ENCODE data around the gene BPHL.
"Not testable (repeated sequence)": the region's sequence is repeated elsewhere in the genome, so short reads cannot be mapped to it uniquely, and the experiment has no call there.

BPHL gene

GRCh38 chr6:3124667-3125066 is 6.2 kb downstream of the BPHL start:
- no peak for DNase-seq

- no peak for DNase-seq
Observed at GRCh38 chr6:3125815-3126214, 7.3 kb downstream of the BPHL start.

GRCh38 chr6:3128356-3129108 is 10.0 kb downstream of the BPHL start:
- no peak for DNase-seq

- no peak for DNase-seq
Observed at GRCh38 chr6:3131695-3132094, 13.2 kb downstream of the BPHL start.

GRCh38 chr6:3133515-3133914 is 15.0 kb downstream of the BPHL start:
- DNase-seq: no peak

- no peak for DNase-seq
Observed at GRCh38 chr6:3135668-3136291, 17.3 kb downstream of the BPHL start.

- no peak for DNase-seq
Observed at GRCh38 chr6:3136292-3137011, 17.9 kb downstream of the BPHL start.

- no peak for DNase-seq
Observed at GRCh38 chr6:3137057-3137777, 18.7 kb downstream of the BPHL start.

DNA sequence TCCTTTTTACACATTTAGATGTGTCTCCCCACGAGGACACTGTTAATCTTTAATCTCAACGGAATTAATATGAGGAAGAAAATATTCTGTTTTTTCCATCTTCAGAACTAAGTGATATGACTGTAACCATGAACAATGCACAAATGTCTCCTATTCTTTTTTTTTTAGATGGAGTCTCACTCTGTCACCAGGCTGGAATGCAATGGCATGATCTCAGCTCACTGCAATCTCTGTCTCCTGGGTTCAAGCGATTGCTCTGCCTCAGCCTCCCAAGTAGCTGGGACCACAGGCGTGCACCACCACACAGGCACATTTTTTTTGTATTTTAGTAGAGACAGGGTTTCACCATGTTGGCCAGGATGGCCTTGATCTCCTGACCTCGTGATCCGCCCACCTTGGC is 19.4 kb downstream of the BPHL start:
- not testable (repeated sequence) for DNase-seq

GRCh38 chr6:3138341-3138740 is 19.8 kb downstream of the BPHL start:
- no peak for DNase-seq

DNA sequence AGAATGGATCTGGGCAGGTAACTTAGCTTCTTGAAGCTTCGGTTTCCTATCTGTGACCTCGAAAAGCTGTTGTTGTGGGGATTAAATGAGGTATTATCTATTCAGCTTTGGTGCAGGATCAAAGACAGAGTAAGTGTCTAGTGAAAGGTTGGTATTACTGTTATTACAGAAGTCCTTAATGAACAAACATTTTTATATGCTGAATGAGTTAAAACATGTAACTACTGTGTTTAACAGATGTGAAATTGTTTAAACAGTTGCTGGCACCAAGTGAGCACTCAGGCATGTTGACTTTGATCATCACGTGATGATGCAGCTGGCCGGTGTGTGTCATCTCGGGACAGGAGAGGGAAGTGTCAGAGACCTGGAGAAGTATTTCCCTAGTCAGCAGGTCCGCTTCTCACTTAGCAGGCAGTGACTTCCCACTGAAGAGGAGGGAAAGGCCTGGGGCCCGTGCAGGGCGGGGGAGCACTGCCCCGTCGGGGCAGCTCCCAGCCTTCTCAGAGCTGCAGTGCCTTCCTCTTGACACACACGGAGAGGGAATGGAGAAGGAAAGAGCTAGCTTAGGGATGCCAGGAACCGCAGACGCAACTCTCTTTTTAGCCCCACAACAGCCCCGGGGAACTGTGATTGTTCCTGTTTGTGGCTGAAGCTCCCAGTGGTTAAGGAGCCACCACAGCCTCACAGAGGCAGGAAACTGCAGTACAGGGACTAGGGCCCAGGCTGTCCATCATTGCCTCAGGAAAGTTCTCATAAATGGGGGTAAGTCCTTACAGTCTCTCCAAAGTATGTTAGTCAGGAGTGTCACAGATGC is 20.8 kb downstream of the BPHL start:
- DNase-seq: no peak

DNA sequence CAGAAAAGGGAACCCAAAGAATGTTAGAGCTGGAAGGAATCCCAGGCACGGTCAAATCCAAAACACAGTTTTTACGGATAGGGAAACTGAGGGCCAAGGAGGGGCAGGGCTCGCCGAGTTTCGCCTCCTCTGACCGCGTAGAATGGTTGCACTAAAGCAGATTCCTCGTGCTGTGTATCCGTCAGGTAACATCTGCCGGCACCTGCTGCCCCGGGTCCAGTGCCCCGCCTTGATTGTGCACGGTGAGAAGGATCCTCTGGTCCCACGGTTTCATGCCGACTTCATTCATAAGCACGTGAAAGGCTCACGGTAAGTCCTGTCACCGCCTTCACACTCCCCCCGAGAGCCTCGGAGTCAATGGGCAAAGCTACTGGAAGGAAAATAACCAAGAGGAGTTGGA is 21.7 kb downstream of the BPHL start:
- no peak for DNase-seq

DNA sequence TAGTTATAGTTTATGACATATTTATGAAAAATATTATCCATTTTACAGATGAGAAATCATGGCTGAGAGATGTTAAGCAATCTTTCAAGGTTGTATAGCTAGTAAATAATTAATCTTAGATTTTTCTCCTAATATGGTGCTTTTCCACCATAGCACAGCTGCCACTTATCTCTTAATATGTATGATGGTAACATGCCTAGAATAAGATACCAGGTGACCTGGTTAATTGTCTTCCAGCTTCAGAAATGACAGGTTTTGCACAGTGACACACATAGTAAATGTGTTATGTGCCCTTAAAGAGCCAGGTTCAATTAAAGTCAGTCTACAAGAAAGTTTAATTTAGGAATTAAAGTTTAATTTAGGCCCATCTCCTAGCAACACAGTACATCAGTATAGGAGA is 24.0 kb downstream of the BPHL start:
- DNase-seq: no peak

DNA sequence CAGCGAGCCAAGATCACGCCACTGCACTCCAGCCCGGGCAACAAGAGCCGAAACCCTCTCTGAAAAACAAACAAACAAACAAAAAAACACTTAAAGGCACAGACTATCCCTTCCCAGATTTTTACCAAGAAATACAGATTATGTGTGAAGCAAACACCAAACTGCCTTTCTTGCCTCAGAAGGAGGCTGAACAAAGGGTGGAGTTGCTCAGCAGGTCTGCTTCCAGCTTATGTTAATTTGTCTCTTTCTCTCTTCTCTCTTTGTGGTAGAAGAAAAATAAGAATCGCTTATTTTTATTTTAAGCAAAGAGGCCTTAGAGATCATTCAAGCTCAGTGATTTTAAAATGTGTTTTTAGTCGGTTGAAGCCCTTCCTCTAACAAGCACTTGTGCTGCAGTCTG is 24.6 kb downstream of the BPHL start:
- no peak for DNase-seq

- DNase-seq: no peak
Observed at GRCh38 chr6:3144571-3144970, 26.1 kb downstream of the BPHL start.

DNA sequence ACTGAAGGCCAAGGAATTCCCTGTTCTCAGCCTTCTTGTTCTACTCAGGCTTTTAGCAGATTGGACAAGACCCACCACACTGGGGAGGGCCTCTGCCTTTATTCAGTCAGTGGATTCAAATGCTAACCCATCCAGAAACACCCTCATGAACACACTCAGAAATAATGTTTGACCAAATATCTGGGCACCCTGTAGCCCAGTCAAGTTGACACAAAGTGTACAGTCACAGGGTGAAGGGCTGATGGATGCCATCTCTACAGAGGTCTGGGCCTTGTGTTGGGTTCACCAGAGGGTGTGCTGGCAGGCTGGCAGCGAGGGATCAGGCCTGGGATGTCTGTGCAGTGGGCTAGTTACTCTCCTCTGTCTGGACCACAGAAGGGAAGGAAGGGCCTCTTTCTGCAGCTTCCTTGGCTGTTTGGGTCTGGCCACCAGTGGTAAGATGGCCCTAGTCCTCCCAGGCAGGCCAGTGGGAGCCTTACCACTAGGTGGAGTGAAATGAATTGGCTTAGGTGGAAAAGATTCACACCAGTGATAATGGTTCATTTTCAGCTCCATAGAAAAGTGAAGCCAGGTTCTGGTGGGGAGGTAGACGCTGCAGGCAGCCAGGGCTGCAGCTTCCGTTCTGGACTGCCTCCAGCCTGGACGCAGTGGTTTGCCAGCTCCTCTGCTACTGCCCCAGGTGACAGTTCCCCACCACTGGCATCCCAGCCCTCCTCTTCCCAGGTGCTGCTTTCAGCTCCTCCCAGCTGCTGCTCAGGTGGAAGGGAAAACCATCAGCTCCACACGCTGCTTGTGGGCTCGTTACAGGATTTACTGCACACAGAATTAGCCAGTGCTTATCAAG is 29.6 kb downstream of the BPHL start:
- no peak for DNase-seq

GRCh38 chr6:3151691-3152090 is 33.2 kb downstream of the BPHL start:
- peak in 1 of 2 experiments; percentile 30 for DNase-seq

DNA sequence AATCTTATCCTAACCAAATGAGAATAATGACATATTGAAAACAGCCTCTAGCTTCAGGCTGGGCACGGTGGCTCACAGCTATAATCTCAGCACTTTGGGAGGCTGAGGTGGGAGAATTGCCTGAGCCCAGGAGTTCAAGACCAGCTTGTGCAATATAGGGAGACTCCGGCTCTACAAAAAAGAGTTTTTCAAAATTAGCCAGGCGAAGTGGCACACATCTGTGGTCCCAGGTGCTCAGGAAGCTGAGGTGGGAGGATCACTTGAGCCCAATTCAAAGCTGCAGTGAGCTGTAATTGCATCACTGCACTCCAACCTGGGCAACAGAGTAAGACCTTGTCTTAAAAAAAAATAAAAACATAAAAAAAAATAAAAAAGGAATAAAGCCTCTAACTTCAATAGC is 34.2 kb downstream of the BPHL start:
- no peak for DNase-seq

DNA sequence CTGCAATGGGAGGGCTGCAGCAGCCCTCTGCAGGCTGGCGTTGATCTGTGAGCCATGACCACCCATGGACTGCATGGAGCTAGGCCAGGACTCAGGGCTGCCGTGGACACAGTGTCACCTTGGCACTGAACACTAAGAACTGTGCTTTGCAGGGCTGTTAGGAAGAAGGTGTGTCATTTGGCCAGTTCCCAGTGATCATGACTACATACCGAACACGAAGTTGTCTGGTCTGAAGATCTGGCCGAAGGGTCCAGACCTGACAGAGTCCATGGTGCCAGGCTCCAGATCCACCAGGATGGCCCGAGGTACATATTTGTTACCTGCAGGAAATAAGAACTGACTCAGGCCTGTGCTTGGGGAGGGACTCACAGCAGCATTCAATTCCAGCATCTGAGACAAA is 36.9 kb downstream of the BPHL start:
- DNase-seq: not testable (repeated sequence)

GRCh38 chr6:3156184-3157130 is 37.9 kb downstream of the BPHL start:
- not testable (repeated sequence) for DNase-seq

Measured in NCI-H446 (cell line).